ENCODE results near the gene SLC13A5. TPM values are rescaled to one million over a fixed set of nuclear protein-coding genes. Genes with fewer than 3 reads are reported as not detected.
"Not testable (repeated sequence)": the region's sequence is repeated elsewhere in the genome, so short reads cannot be mapped to it uniquely, and the experiment has no call there.

Gene SLC13A5
- total and polyA plus RNA-seq, 10 of the 15 experiments (the other 5 are each of a cell fraction or from before 2014, with no cell fraction given) = 0.23 TPM; not detected in 9

DNA sequence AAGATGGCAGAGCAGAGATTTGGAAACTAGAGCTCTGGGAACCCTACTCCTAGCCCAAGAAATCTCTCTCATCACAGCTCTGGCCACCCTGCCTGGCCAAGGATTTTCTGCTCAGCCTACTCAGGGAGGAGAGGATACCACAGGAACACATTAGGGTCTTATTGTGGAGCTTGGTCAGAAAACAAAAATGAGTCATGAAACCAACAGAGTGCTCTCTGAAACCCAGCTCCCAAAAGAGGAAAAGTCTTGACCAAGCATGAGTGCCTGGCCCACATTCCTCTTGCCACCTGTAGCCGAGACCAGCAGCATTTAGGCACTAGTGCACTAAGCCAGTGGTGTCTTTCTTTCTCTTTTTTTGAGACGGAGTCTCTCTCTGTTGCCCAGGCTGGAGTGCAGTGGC, 18.1 kb downstream of the SLC13A5 start:
- RAD21 ChIA-PET (ENCODE audit: unreplicated experiment) = no interaction called here
- no peak for DNase-seq (ENCODE audit: low read depth, low spot score)
- no peak overlapping the region for H3K27ac ChIP-seq (ENCODE audit: control insufficient read depth, insufficient read depth)
- H3K27me3 ChIP-seq (replicated peaks in 1 of 2; ENCODE audit: control insufficient read depth in 2 of 2, insufficient read depth in 2 of 2, low read length in 1 of 2) = peaks cover 0 to 1% of the 10 kb centered on the region in 2 experiments; a peak in 1 of 4 replicates
- POLR2A ChIA-PET = no interaction called here
- no peaks in the 10 kb centered on the region for H3K36me3 ChIP-seq (ENCODE audit: control insufficient read depth in 2 of 2, insufficient read depth in 2 of 2, low read length in 1 of 2)
- no peak overlapping the region for H2AFZ ChIP-seq (ENCODE audit: control insufficient read depth, low read depth, low read length)
- H3K9ac ChIP-seq (ENCODE audit: control insufficient read depth, insufficient read depth, low read length) = no peak overlapping the region
- no peaks in the 10 kb centered on the region for H4K20me1 ChIP-seq (ENCODE audit: control insufficient read depth, insufficient read depth)
- WGBS (ENCODE audit: insufficient coverage, insufficient replicate concordance, low lambda C conversion rate, missing lambda C conversion rate) = 25% methylated on average over 2 of the region's 2 CpGs
- SMC1A ChIA-PET (ENCODE audit: uncharacterized antibody, unreplicated experiment) = no interaction called here
- H3K79me2 ChIP-seq (ENCODE audit: control insufficient read depth, insufficient read depth, low read length) = no peaks in the 10 kb centered on the region
- no peak for ATAC-seq
- H3K4me1 ChIP-seq (ENCODE audit: control insufficient read depth, insufficient read depth, low read length) = no peaks in the 10 kb centered on the region; the same call in 1 of the 2 replicates
- intact Hi-C loops (cut with micrococcal nuclease; ENCODE audit: unreplicated experiment) = no loop called here
- FAIRE-seq = no peak
- CTCF ChIA-PET = no interaction called here
- in situ Hi-C loops (cut with MboI) = no loop called here
- H3K9me3 ChIP-seq (replicated peaks; ENCODE audit: control insufficient read depth, insufficient read depth, low read length) = no peaks in the 10 kb centered on the region
- BruUV-seq (replicated peaks) = no TSS peak
- no peak overlapping the region for H3K4me3 ChIP-seq
- H3K4me2 ChIP-seq (ENCODE audit: control insufficient read depth, insufficient read depth) = no peak overlapping the region
- no peak for TF ChIP-seq ZNF207 (IDR thresholded peaks at IDR 0.05; ENCODE audit: borderline replicate concordance)
- TF ChIP-seq ZZZ3 (IDR thresholded peaks at IDR 0.05; ENCODE audit: control insufficient read depth, insufficient read length, low read depth) = no peak
- TF ChIP-seq MYC (IDR thresholded peaks at IDR 0.05; ENCODE audit: insufficient read depth, insufficient read length, insufficient replicate concordance, low read length, severe bottlenecking) = no peak

DNA sequence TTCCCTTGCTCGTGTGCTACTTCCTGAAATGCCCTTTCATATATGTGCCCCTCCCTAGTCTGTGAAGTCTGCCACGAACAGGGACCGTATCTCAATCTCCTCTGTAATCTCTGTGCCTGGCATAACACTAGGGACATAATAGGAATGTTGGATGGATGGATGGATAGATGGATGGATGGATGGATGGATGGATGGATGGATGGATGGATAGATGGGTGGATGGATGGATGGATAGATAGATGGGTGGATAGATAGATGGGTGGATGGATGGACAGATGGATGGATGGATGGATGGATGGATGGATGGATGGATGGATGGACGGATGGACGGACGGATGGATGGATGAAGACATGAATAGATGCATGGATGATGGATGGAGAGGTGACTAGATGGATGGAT, 21.2 kb downstream of the SLC13A5 start:
- POLR2A ChIA-PET = interaction anchor here (0.6 to 0.8 kb wide), 2 partner anchors 8 to 25 kb away, joined by 3 to 4 read pairs; no protein-coding TSS in a partner anchor

More for the DNA sequence above, 21.2 kb downstream of the SLC13A5 start:
- H3K27me3 ChIP-seq (replicated peaks in 1 of 2; ENCODE audit: control insufficient read depth in 2 of 2, insufficient read depth in 2 of 2, low read length in 1 of 2); H3K36me3 ChIP-seq (ENCODE audit: control insufficient read depth in 2 of 2, insufficient read depth in 2 of 2, low read length in 1 of 2); ATAC-seq; H3K27ac ChIP-seq (ENCODE audit: control insufficient read depth, insufficient read depth); intact Hi-C loops (cut with micrococcal nuclease; ENCODE audit: unreplicated experiment); BruUV-seq (replicated peaks); CTCF ChIA-PET; H3K9me3 ChIP-seq (replicated peaks; ENCODE audit: control insufficient read depth, insufficient read depth, low read length); H3K4me2 ChIP-seq (ENCODE audit: control insufficient read depth, insufficient read depth); H3K4me1 ChIP-seq (ENCODE audit: control insufficient read depth, insufficient read depth, low read length); H3K79me2 ChIP-seq (ENCODE audit: control insufficient read depth, insufficient read depth, low read length); in situ Hi-C loops (cut with MboI); RAD21 ChIA-PET (ENCODE audit: unreplicated experiment); H3K4me3 ChIP-seq; H3K9ac ChIP-seq (ENCODE audit: control insufficient read depth, insufficient read depth, low read length); DNase-seq (ENCODE audit: low read depth, low spot score); H2AFZ ChIP-seq (ENCODE audit: control insufficient read depth, low read depth, low read length); FAIRE-seq; H4K20me1 ChIP-seq (ENCODE audit: control insufficient read depth, insufficient read depth): not testable (repeated sequence)
- 33% methylated on average over 6 of the region's 6 CpGs for WGBS (ENCODE audit: insufficient coverage, insufficient replicate concordance, low lambda C conversion rate, missing lambda C conversion rate)
- SMC1A ChIA-PET (ENCODE audit: uncharacterized antibody, unreplicated experiment) = interaction anchor here (1.2 kb wide), 1 partner anchor 9 kb away, joined by 3 read pairs; no protein-coding TSS in a partner anchor
